Transverse colon (tissue), 4 donors: Measurements from ENCODE around the gene SLC13A4. TPM values are rescaled to one million over a fixed set of nuclear protein-coding genes. Genes with fewer than 3 reads are reported as not detected.
"Not testable (repeated sequence)": the region's sequence is repeated elsewhere in the genome, so short reads cannot be mapped to it uniquely, and the experiment has no call there.

Source experiments
- DNase-seq: peaks from one replicate; pipeline ENCODE4 v3.0.0-alpha.2; 2019
- H3K27ac ChIP-seq, 4 donors: fragments of 200-600 bp; sonication (generic); 2 replicates each; pipeline ENCODE4 v1.5.1; 2016 to 2018; ENCODE audit warnings: inconsistent platforms in 4 of 4
- H3K27me3 ChIP-seq: fragments of 200-600 bp; sonication (generic); 2 replicates; pipeline ENCODE4 v1.5.1; 2017; ENCODE audit warnings: inconsistent platforms
- H3K36me3 ChIP-seq, 4 donors: fragments of 200-600 bp; sonication (generic); 2 replicates each; pipeline ENCODE4 v1.5.1; 2017 to 2019; ENCODE audit warnings: inconsistent platforms in 4 of 4
- H3K4me1 ChIP-seq, 4 donors: fragments of 200-600 bp; sonication (generic); 2 replicates each; pipeline ENCODE4 v1.5.1; 2017 to 2020; ENCODE audit warnings: inconsistent platforms in 4 of 4
- H3K4me3 ChIP-seq, 4 donors: fragments of 200-600 bp; sonication (generic); 1 replicate in 1 of 4; 2 replicates in 3 of 4; pipeline versions ENCODE4 v1.5.1 to v1.6.1; 2017 to 2019; ENCODE audit warnings: inconsistent platforms in 4 of 4
- H3K9me3 ChIP-seq, 2 donors: fragments of 200-600 bp; sonication (generic); 2 replicates each; pipeline ENCODE4 v1.5.1; 2017 to 2019; ENCODE audit warnings: inconsistent platforms in 2 of 2
- CTCF ChIP-seq, 5 experiments: fragments of 200-600 bp in 3 of 5; fragments of 450-650 bp in 2 of 5; sonication (generic) in 3 of 5; IDR thresholded peaks; 1 replicate in 2 of 5; 2 replicates in 3 of 5; pipeline ENCODE4 v1.5.1; 2016 to 2017; ENCODE audit warnings: antibody characterized with exemption in 5 of 5, inconsistent platforms in 3 of 5, mild to moderate bottlenecking in 2 of 5, moderate library complexity in 1 of 5
- EP300 ChIP-seq: sonication (generic); formaldehyde crosslinking; IDR thresholded peaks from one replicate; pipeline ENCODE4 v1.6.1; 2017; ENCODE audit warnings: antibody characterized with exemption, low read depth
- POLR2A ChIP-seq: fragments of 450-650 bp; IDR thresholded peaks from one replicate; pipeline ENCODE4 v1.6.1; 2016; ENCODE audit warnings: antibody characterized with exemption, mild to moderate bottlenecking, moderate library complexity
- POLR2AphosphoS5 ChIP-seq, 3 donors: sonication (generic); formaldehyde crosslinking; IDR thresholded peaks; one replicate each; pipeline ENCODE4 v1.6.1; 2016; ENCODE audit warnings: antibody characterized with exemption in 3 of 3
- WGBS, 2 donors: methylation state at CpG; one replicate each; pipeline ENCODE4 v1.1.5; 2018; ENCODE audit warnings: low coverage in 1 of 2; 5-methylcytosine and 5-hydroxymethylcytosine counted together
- in situ Hi-C, 4 donors: fragments of 200-750 bp; cut with MboI; loops; one replicate each; pipeline versions ENCODE4 v1.15.0 to v1.15.1; 2017; ENCODE audit warnings: low sequenced_read_pairs in 3 of 4, low pct_ligation_motif_present in 1 of 4, low pct_unique_long_range_greater_than_20kb in 1 of 4
- intact Hi-C: fragments of 100-400 bp; cut with DNase I; formaldehyde crosslinking; loops from one replicate; pipeline ENCODE4 v1.15.1; 2023; ENCODE audit warnings: low total_unique reads
- total RNA-seq, 4 donors: library from RNA; depleted of rRNA; stranded (reverse); fragments of >200 nt; gene quantifications; one replicate each; pipeline ENCODE4 v1.1.0, GENCODE V29; 2016

The SLC13A4 gene
- total RNA-seq, 4 donors from 2014 or later, result 3.0 to 15.3 TPM; not detected in 2

- in situ Hi-C loops, result no loop called here
- Histone ChIP-seq H3K27ac (no peak overlapping the region), H3K4me3 (no peak overlapping the region), H3K9me3 (no peaks in the 10 kb centered on the region), H3K36me3 (no peaks in the 10 kb centered on the region), H3K4me1 (no peaks in the 10 kb centered on the region), H3K27me3 (no peaks in the 10 kb centered on the region)
- 80% methylated on average over 1 to 4 of the region's 4 CpGs for WGBS, 2 donors
- TF ChIP-seq POLR2A (no peak), POLR2AphosphoS5 (IDR thresholded peaks at IDR 0.05) (no peak), EP300 (no peak), CTCF (IDR thresholded peaks at IDR 0.05) (no peak)
- no peak for DNase-seq
- intact Hi-C loops, result no loop called here
These were observed 14.4 kb upstream of the SLC13A4 start for GRCh38 chr7:135742371-135742770.

DNA sequence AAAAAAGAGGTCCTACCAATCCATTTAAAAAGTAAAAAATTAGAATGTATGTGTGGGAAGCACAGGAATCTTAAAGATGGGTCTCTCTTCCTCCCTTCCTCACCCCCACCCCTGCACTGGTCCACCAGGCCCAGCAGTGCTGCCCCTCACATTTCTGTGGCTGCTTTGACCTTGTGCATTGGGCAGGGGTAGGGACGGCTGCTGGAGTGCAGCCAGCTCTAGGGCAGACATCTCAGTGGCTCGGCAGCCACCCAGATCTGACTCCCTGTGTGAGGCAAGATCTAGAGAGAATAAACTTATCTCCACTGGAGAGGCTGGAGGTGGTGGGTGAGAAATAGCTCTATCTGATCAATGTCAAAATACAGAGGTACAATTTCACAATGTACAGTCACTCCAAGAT lies 13.9 kb upstream of the SLC13A4 start:
- no peak for DNase-seq
- TF ChIP-seq CTCF (IDR thresholded peaks at IDR 0.05), result no peak
- no peak for TF ChIP-seq EP300
- no peak for TF ChIP-seq POLR2A
- no peak for TF ChIP-seq POLR2AphosphoS5 (IDR thresholded peaks at IDR 0.05)
- Histone ChIP-seq H3K27me3 (no peaks in the 10 kb centered on the region), H3K36me3 (no peaks in the 10 kb centered on the region), H3K4me1 (no peaks in the 10 kb centered on the region), H3K27ac (no peak overlapping the region), H3K9me3 (no peaks in the 10 kb centered on the region), H3K4me3 (no peak overlapping the region)
- intact Hi-C loops (no loop called here), in situ Hi-C loops (no loop called here)
- 53 to 93% methylated on average over 2 of the region's 2 CpGs for WGBS, 2 donors

DNA sequence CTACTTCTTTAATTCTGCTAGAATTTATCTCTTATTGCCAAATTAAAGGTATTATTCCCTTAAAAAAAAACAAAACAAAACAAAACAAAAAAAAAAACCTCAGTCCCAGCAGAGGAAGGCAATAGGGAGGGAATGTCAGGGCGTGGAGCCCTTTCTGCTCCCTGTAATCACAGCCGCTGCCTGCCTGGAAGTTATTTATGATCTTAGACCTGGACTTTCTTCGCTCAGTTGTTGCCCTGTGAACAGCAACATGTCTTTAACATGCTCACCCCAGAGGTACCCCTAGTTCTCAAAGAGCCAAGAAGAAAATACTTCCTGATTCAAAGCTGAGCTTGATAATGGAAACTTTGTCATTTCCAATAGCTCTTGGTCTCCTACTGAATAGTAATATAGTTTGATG lies 12.9 kb upstream of the SLC13A4 start:
- TF ChIP-seq EP300 (no peak), POLR2AphosphoS5 (IDR thresholded peaks at IDR 0.05) (no peak), POLR2A (no peak), CTCF (IDR thresholded peaks at IDR 0.05) (no peak)
- intact Hi-C loops, result no loop called here
- WGBS, 2 donors, result 49 to 59% methylated on average over 3 of the region's 3 CpGs
- H3K4me1 ChIP-seq, result no peaks in the 10 kb centered on the region
- in situ Hi-C loops, result no loop called here
- H3K4me3 ChIP-seq, result no peak overlapping the region
- H3K9me3 ChIP-seq, result no peaks in the 10 kb centered on the region
- no peak overlapping the region for H3K27ac ChIP-seq
- DNase-seq, result no peak
- no peaks in the 10 kb centered on the region for H3K27me3 ChIP-seq
- H3K36me3 ChIP-seq, result no peaks in the 10 kb centered on the region

GRCh38 chr7:135737306-135737647 lies 9.3 kb upstream of the SLC13A4 start:
- H3K27ac ChIP-seq, intact Hi-C loops, DNase-seq, in situ Hi-C loops, H3K27me3 ChIP-seq, H3K9me3 ChIP-seq, H3K36me3 ChIP-seq, H3K4me3 ChIP-seq, H3K4me1 ChIP-seq: not testable (repeated sequence)
- WGBS, 2 donors, result 91% methylated on average over 10 of the region's 10 CpGs; no CpG with 5 or more reads in 1 of the 2 donors

- 88% methylated on average over 6 of the region's 6 CpGs; no CpG with 5 or more reads in 1 of the 2 donors for WGBS, 2 donors
- Histone ChIP-seq H3K27ac (no peak overlapping the region), H3K36me3 (no peaks in the 10 kb centered on the region), H3K4me1 (no peaks in the 10 kb centered on the region), H3K27me3 (no peaks in the 10 kb centered on the region), H3K9me3 (no peaks in the 10 kb centered on the region), H3K4me3 (no peak overlapping the region)
- TF ChIP-seq POLR2AphosphoS5 (IDR thresholded peaks at IDR 0.05) (no peak), CTCF (IDR thresholded peaks at IDR 0.05) (no peak), POLR2A (no peak), EP300 (no peak)
- in situ Hi-C loops (no loop called here), intact Hi-C loops (no loop called here)
- DNase-seq, result no peak
These were observed 8.8 kb upstream of the SLC13A4 start for GRCh38 chr7:135736586-135737305.
